ENCODE data around the gene RNF31.
"Not testable (repeated sequence)": the region's sequence is repeated elsewhere in the genome, so short reads cannot be mapped to it uniquely, and the experiment has no call there.

RNF31 gene

DNA sequence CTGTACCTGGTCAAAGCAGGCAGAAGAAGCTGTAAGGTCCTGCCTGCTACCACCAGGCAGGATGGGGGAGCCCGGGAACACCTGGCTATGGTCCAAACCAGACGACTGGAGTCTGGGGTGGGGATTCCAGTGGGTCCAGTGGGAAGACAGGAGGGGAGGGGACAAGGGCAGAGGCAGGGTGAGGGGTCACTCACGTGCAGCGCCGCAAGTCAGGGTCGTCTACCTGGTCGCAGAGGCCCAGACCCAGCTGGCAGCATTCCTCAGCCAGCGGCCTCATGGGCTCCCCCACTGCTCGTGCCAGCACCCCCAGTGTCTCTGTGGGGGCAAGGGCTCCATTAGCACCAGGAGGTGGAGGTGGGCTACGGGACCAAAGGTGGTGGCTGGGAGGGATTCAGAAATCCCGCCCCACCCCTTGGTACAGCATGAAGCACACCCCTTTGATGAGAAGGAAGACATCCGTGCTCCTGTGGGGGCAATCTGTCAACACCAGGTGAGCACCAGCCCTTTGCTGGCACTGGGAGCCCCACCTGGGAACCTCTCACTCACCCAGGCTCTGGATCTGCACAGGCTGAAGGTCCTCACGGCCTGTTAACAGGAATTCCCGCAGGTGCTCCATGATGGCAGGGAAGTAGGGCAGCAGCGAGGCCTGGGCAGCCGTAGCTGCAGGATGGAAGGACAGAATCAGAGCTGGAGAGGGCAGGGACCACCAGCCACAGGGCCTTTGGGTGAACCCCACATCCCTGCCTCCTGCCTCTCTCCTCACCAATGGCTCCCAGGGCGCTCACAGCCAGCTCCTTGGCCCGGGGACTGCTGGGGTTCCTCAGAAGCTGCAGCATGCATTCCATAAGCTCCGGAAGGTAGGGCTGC, 37.0 kb downstream of the RNF31 start:
- DNase-seq, result no peak

DNA sequence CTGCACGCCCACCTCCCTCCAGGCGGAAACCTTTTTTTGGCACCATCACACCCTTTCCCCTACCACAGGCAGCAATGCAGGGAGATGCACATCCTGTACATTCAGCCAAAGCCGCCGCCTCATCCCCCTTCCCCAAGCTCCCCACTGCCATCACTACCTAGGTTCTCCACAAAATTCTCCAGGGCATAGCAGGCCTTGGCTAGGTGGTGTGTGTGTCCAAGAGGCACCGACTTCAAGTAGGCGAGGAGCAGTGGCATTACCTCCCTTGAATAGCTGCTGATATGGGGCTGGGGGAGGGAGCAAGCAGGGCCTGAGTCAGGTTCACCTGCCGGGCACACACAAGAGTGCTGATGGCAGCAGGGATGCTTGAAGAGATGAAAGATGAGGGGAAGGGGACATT, 37.7 kb downstream of the RNF31 start:
- no peak for DNase-seq

DNA sequence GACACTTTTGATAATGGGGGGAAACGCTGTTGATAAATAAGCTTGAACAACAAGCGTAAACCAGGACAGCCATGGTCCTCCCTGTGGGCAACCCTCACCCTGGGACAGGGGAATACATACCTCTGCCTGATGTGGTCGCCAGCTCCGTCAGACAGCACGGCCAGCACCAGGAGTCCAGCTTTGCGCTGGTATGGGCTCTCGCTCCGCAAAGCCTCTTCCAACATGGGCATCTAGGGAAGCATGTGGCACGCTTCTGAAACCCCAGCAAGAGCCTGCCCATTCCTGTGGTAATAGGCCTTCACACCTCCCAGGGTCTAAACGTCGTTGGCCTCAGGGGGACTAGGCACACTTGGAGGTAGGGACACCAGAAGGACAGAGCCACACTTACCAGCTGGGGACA, 38.4 kb downstream of the RNF31 start:
- no peak for DNase-seq

DNA sequence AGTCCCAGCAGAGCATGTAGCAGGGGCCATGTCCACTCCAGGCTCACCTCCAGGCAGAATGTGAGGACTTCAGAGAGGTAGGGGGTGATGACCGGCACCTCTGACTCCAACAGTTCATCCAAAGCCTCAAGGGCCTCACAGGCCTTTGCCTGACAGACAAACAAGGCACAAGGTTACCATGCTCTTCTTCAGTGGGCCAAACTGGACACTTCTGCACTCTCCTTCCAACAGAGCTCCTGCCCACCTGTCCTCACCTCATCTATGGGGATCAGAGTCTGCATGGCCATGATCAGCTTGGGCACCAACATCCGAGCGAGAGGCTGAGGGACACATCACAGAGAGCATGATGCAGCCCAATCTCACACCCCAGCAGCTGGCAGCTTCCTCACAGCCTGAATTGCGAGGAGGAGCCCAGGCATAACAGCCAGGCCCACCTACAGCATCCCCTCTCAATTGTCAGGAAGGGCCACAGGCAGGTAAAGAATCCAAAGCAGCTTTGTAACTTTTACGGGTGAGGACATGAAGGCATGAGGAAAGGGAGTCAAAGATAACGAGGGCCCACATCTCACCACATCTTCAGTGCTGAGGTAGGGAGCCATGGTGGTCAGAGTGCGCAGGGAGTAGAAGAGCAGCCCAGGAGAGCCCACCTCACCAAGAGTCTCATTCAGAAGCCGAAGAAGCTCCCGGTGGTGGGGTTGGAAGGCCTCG, 39.7 kb downstream of the RNF31 start:
- DNase-seq, result no peak

GRCh38 chr14:24187539-24187915, 40.2 kb downstream of the RNF31 start:
- no peak for DNase-seq

GRCh38 chr14:24188251-24189058, 41.2 kb downstream of the RNF31 start, which contains the start of gene IPO4:
Gene IPO4, minus strand, starts transcription at chr14:24188816. Its CDS starts 29 bp downstream, at chr14:24188787.
- peak; percentile 96 for DNase-seq

- no peak for DNase-seq
Measured at GRCh38 chr14:24189059-24189375, 41.7 kb downstream of the RNF31 start.

DNA sequence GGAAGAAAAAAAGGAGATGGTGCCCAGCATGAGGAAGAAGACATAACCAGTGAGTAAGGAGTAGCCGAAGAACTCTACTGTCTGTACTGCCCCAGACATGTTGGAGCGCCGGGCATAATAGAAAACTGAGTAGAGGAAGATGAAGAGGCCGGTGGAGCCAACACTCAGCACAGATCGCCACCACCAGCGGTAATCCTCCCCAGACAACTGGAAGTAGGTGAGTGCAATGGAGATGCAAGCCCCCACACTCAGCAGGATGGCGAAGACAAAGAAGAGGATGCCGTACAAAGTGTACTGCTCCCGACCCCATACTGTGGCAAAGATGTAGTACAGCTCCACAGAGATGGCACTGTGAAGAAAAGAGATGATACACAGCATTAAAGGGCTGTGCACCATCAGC, 42.2 kb downstream of the RNF31 start:
- DNase-seq, result no peak

DNA sequence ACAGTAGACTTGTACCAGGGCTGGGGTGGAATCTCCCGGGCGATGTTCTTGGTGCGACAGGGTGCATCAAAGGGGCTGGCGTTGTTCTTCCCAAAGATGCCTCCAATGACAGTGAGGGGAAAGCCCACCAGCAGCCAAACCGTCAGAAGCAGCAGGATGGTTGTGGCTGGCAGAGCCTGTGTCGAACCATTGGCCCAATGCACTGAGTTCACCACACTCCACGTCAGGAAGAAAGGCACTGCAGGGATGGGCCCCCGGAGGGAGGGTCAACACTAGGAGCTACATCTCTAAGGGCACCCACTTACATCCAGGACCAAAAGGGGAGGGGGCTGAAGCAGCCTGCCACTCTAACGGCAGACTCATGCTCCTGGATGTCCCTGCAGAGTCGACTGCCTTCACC, 43.1 kb downstream of the RNF31 start:
- no peak for DNase-seq

DNA sequence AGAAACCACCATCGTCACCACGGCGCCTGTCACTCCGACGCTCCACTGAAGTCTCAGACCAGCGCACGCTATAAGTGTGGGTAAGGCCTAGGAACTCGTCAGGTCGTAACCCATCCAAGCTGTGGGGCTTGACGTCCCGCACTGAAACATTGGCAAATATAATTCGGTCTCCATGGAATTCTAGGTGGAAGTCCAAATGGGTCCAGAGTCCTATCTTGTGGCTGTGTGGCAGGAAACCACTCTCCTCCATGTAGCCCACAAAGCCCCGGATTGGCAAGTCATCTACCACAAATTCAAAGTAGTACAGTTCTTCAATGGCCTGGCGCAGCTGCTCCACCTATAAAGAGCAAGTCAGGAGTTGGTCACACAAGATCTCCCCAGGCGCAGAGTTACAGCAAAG, 45.6 kb downstream of the RNF31 start:
- no peak for DNase-seq

GRCh38 chr14:24194186-24194872, 47.0 kb downstream of the RNF31 start:
- DNase-seq, result no peak

DNA sequence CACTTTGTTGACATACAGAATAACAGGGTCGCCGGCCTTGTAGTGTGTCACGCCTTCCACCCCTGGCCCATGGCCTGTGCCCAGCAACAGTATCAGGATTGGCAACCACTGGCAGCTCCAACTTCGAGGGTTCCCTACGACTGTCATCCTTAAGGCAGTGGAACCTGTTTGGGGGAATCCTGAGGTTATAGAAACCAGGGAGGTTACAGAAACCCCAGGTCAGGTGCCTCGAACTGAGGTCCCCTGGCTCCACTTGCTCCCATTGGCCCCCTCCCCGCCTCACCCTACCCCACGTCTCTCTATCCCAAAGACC, 47.5 kb downstream of the RNF31 start:
- no peak for DNase-seq

- DNase-seq, result peak; percentile 55
Measured at GRCh38 chr14:24195186-24196070, 48.1 kb downstream of the RNF31 start, which contains the start of gene TM9SF1. Gene TM9SF1, minus strand, starts transcription at chr14:24195441. Its CDS starts 422 bp downstream, at chr14:24195019.

DNA sequence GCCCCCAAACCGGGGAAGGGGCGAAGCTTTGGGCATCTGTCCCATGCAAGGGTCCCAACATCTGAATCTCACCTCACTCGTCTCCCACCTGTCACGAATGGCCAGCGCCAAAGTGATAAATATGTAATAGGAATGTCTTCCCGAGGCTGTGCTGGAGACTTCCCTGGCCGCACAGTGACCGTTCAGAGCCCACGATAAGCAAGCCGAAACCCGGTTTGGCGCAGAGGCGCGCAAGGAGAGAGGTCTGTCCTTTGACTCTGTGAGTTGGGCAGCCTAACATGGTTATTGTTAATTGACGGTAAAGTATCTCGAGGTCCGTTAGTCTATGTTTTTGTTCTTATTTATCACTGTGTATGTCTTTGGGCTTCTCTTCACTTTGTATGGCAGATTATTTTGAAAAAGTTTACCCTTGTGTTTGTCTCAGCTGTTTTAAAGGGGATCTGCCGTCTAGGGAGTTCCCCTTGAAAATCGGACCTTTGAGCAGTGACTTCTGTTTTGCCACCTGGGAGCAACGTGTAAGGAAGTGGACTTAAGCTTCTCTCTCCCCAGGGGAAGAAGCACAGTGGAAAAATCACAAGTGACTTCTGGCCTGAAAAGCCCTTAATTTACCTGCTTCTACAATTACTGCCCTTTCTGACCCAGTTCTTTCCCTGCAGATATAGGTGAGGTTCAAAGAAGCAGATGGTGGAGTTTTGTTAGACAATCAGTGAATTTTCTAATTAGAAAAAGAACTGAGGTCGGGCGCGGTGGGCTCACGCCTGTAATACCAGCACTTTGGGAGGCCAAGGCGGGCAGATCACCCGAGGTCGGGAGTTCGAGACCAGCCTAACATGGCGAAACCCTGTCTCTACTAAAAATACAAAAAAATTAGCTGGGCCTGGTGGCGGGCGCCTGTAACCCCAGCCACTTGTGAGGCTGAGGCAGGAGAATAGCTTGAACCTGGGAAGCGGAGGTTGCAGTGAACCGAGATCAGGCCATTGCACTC, 49.1 kb downstream of the RNF31 start:
- DNase-seq, result no peak

GRCh38 chr14:24197056-24197450, 49.8 kb downstream of the RNF31 start:
- no peak for DNase-seq

GRCh38 chr14:24198814-24199524, 51.7 kb downstream of the RNF31 start:
- DNase-seq, result no peak

DNA sequence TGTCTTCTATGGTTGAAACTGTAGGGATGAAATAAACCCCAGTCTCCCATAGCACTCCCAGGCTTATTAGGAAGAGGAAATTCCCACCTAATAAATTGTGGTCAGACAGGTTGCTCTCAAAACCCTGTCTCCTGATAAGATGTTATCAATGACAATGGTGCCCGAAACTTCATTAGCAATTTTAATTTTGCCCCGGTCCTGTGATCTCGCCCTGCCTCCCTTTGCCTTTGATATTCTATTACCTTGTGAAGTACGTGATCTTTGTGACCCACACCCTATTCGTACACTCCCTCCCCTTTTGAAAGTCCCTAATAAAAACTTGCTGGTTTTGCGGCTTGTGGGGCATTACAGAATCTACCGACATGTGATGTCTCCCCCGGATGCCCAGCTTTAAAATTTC, 55.2 kb downstream of the RNF31 start:
- DNase-seq, result not testable (repeated sequence)

DNA sequence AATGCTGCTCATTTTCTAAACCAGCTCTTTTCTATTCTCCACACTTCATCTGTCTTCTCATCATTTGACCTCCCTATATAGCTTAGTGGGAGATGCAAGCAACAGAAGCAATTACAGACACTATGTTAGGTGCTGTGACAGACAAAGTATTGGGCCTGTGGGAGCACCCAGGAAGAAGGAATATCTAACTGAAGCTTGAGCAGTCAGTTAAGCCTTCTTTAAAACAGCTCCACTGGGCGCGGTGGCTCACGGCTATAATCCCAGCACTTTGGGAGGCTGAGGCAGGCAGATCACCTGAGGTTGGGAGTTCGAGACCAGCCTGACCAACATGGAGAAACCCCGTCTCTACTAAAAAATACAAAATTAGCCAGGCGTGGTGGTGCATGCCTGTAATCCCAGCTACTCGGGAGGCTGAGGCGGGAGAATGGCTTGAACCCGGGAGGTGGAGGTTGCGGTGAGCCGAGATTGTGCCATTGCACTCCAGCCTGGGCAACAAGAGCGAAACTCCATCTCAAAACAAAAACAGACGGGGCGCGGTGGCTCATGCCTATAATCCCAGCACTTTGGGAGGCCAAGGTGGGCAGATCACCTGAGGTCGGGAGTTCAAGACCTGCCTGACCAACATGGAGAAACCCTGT, 56.1 kb downstream of the RNF31 start:
- not testable (repeated sequence) for DNase-seq

Data from NCI-H1694 treated with DMSO at 0.1 percent for 48 hours (cell line).